CD4-positive, alpha-beta T cell treated with Interleukin-1 beta for 1 hour (primary cell): Measurements from ENCODE around the gene GRPEL1.
"Not testable (repeated sequence)": the region's sequence is repeated elsewhere in the genome, so short reads cannot be mapped to it uniquely, and the experiment has no call there.

Experiments
- DNase-seq, 2 donors: peaks; one replicate each; pipeline ENCODE4 v3.0.0-alpha.2; 2020 to 2022

The GRPEL1 gene

GRCh38 chr4:7089213-7089986, 21.5 kb upstream of the GRPEL1 start:
- DNase-seq: no peak

- no peak for DNase-seq
Measured at GRCh38 chr4:7087036-7087435, 19.2 kb upstream of the GRPEL1 start.

- DNase-seq: no peak
Measured at GRCh38 chr4:7086384-7086783, 18.5 kb upstream of the GRPEL1 start.

- not testable (repeated sequence) for DNase-seq
Measured at GRCh38 chr4:7084564-7084961, 16.7 kb upstream of the GRPEL1 start.

- DNase-seq: no peak
Measured at GRCh38 chr4:7083597-7084563, 16.0 kb upstream of the GRPEL1 start.

- DNase-seq: not testable (repeated sequence)
Measured at GRCh38 chr4:7079909-7080308, 12.0 kb upstream of the GRPEL1 start.

GRCh38 chr4:7079483-7079882, 11.6 kb upstream of the GRPEL1 start:
- DNase-seq: not testable (repeated sequence)

GRCh38 chr4:7078025-7078424, 10.2 kb upstream of the GRPEL1 start:
- DNase-seq: no peak

GRCh38 chr4:7077371-7077770, 9.5 kb upstream of the GRPEL1 start:
- DNase-seq: no peak

GRCh38 chr4:7076696-7077082, 8.8 kb upstream of the GRPEL1 start:
- DNase-seq: no peak

- DNase-seq: no peak
Measured at GRCh38 chr4:7075962-7076695, 8.3 kb upstream of the GRPEL1 start.

GRCh38 chr4:7074426-7074825, 6.6 kb upstream of the GRPEL1 start:
- no peak for DNase-seq

- peak in 1 of 2 donors; percentile 39 for DNase-seq
Measured at GRCh38 chr4:7073526-7074390, 5.9 kb upstream of the GRPEL1 start.

GRCh38 chr4:7073059-7073458, 5.2 kb upstream of the GRPEL1 start:
- DNase-seq: no peak

GRCh38 chr4:7070729-7071511, 3.1 kb upstream of the GRPEL1 start:
- DNase-seq: peak; percentile 85 to 88

GRCh38 chr4:7068883-7069282, 1.0 kb upstream of the GRPEL1 start:
- no peak for DNase-seq

- DNase-seq: no peak
Measured at GRCh38 chr4:7068279-7068842, 497 bp upstream of the GRPEL1 start.

- no peak for DNase-seq
Measured at GRCh38 chr4:7067126-7067451, 775 bp downstream of the GRPEL1 start.

GRCh38 chr4:7066493-7066892, 1.4 kb downstream of the GRPEL1 start:
- no peak for DNase-seq

- DNase-seq: no peak
Measured at GRCh38 chr4:7066006-7066405, 1.9 kb downstream of the GRPEL1 start.

GRCh38 chr4:7063362-7063761, 4.5 kb downstream of the GRPEL1 start:
- DNase-seq: no peak
